NT2/D1 (cell line): Measurements from ENCODE around the gene LZTR1.

Experiments used
- SUZ12 ChIP-seq: IDR thresholded peaks from 2 replicates; pipeline ENCODE4 v1.6.1; 2011; ENCODE audit not compliant: insufficient read length, insufficient read depth; ENCODE audit errors: extremely low read depth
- ZNF274 ChIP-seq: IDR thresholded peaks from 2 replicates; pipeline ENCODE4 v1.6.1; 2011; ENCODE audit warnings: mild to moderate bottlenecking, low read depth, low read length

- TF ChIP-seq SUZ12 (no peak), ZNF274 (no peak)
Measured at GRCh38 chr22:20992456-20993303, 10.6 kb downstream of the LZTR1 start.
